Measurements from ENCODE around the gene PIK3R2.
"Not testable (repeated sequence)": the region's sequence is repeated elsewhere in the genome, so short reads cannot be mapped to it uniquely, and the experiment has no call there.

Gene PIK3R2

GRCh38 chr19:18204394-18205199, 51.6 kb downstream of the PIK3R2 start:
- no peak for TF ChIP-seq ZFX (IDR thresholded peaks at IDR 0.05; ENCODE audit: borderline replicate concordance)
- TF ChIP-seq, protein P1, sequence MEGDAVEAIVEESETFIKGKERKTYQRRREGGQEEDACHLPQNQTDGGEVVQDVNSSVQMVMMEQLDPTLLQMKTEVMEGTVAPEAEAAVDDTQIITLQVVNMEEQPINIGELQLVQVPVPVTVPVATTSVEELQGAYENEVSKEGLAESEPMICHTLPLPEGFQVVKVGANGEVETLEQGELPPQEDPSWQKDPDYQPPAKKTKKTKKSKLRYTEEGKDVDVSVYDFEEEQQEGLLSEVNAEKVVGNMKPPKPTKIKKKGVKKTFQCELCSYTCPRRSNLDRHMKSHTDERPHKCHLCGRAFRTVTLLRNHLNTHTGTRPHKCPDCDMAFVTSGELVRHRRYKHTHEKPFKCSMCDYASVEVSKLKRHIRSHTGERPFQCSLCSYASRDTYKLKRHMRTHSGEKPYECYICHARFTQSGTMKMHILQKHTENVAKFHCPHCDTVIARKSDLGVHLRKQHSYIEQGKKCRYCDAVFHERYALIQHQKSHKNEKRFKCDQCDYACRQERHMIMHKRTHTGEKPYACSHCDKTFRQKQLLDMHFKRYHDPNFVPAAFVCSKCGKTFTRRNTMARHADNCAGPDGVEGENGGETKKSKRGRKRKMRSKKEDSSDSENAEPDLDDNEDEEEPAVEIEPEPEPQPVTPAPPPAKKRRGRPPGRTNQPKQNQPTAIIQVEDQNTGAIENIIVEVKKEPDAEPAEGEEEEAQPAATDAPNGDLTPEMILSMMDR (IDR thresholded peaks at IDR 0.05) = no peak

GRCh38 chr19:18205200-18205892, 52.4 kb downstream of the PIK3R2 start:
- H3K27ac ChIP-seq = peak overlapping the region; percentile 49; the same call in 1 of the 2 replicates
- TF ChIP-seq ZFX (IDR thresholded peaks at IDR 0.05; ENCODE audit: borderline replicate concordance) = no peak
- TF ChIP-seq, protein P1 (IDR thresholded peaks at IDR 0.05) = no peak

More at GRCh38 chr19:18204394-18205199, 51.6 kb downstream of the PIK3R2 start:
- peak overlapping the region; percentile 49; the same call in 1 of the 2 replicates for H3K27ac ChIP-seq

- no peak for TF ChIP-seq ZFX (IDR thresholded peaks at IDR 0.05; ENCODE audit: borderline replicate concordance)
- TF ChIP-seq, protein P1 (IDR thresholded peaks at IDR 0.05) = no peak
- no peak overlapping the region for H3K27ac ChIP-seq
Measured at GRCh38 chr19:18206018-18206417, 53.1 kb downstream of the PIK3R2 start.

GRCh38 chr19:18208098-18208951, 55.4 kb downstream of the PIK3R2 start:
- TF ChIP-seq ZFX (IDR thresholded peaks at IDR 0.05; ENCODE audit: borderline replicate concordance) = no peak
- TF ChIP-seq, protein P1 (IDR thresholded peaks at IDR 0.05) = peak; percentile 79
- H3K27ac ChIP-seq = no peak overlapping the region

DNA sequence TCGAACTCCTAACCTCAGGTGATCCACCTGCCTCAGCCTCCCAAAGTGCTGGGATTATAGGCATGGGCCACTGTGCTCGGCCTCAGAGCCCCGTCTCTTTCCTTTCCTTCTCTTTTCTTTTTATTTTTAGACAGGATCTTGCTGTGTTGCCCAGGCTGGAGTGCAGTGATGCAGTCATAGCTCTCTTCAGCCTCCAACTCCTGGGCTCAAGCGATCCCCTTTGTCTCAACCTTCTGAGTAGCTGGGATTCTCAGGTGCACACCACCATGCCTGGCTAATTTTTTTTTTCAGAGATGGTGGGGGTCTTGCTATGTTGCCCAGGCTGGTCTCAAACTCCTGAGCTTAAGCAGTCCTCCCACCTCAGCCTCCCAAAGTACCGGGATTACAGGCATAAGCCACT, 56.9 kb downstream of the PIK3R2 start:
- not testable (repeated sequence) for H3K27ac ChIP-seq

GRCh38 chr19:18211683-18212082, 58.7 kb downstream of the PIK3R2 start:
- no peak overlapping the region for H3K27ac ChIP-seq
- TF ChIP-seq, protein P1 (IDR thresholded peaks at IDR 0.05) = no peak
- TF ChIP-seq ZFX (IDR thresholded peaks at IDR 0.05; ENCODE audit: borderline replicate concordance) = no peak

DNA sequence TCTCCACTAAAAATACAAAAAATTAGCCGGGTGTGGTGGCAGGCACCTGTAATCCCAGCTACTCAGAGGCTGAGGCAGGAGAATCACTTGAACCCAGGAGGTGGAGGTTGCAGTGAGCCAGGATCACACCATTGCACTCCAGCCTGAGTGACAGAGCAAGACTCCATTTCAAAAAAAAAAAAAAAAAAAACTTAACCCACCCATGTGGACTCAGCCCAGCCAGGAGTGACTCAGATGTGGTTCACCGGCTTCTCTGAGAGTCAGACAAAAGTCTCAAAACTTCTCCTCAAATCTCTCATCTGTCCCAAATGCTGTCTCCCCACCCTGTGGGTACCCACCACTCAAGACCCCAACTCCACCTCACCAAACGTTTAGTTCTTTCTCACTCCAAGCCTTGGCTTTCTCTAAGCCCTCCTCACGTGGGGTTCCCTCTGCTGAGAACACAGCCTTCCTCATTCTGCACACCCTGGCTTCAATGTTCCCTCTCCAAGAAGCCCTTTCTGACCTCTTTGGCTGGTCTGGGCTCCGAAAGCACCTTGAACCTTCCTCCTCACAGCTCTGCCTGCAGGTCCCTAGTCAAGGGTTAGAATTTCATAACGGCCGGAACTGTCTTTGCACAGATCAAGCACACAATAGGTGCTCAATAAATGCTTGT, 61.9 kb downstream of the PIK3R2 start:
- TF ChIP-seq ZFX (IDR thresholded peaks at IDR 0.05; ENCODE audit: borderline replicate concordance) = no peak
- TF ChIP-seq, protein P1 (IDR thresholded peaks at IDR 0.05) = no peak
- H3K27ac ChIP-seq = no peak overlapping the region

Measured in 22Rv1 (cell line).